ENCODE measurements around the gene NPPC. TPM values are rescaled to one million over a fixed set of nuclear protein-coding genes. Genes with fewer than 3 reads are reported as not detected.

The NPPC gene
- 0.06 and 0.26 TPM in 2 replicates for total RNA-seq

GRCh38 chr2:231926180-231926741 is at the start of gene NPPC:
Gene NPPC, minus strand, starts transcription at chr2:231926396. Its CDS starts 147 bp downstream, at chr2:231926249.

GRCh38 chr2:231961349-231962166 is 35.4 kb upstream of the NPPC start, which contains the start of gene DIS3L2:
Gene DIS3L2, plus strand, starts transcription at chr2:231961713. Its CDS starts 53,215 bp downstream, at chr2:232014928.

Other genes starting within 250 kb of the NPPC start
- gene PTMA, start 217.9 kb downstream of the NPPC start, total RNA-seq = 1,040 and 1,114 TPM in 2 replicates
- 16.3 and 16.4 TPM in 2 replicates for gene PDE6D, start 145.1 kb downstream of the NPPC start, total RNA-seq
- 12.8 and 15.2 TPM in 2 replicates for gene COPS7B, start 140.0 kb downstream of the NPPC start, total RNA-seq
- gene DIS3L2, start 35.3 kb upstream of the NPPC start, total RNA-seq = 16.4 and 18.0 TPM in 2 replicates

Data from aortic smooth muscle cell (primary cell).